Endometrial microvascular endothelial cells (primary cell): ENCODE data around the gene FOLR1. TPM values are rescaled to one million over a fixed set of nuclear protein-coding genes. Genes with fewer than 3 reads are reported as not detected.

Experiments
- in situ Hi-C: cut with HindIII; loops from 2 replicates; pipeline ENCODE4 v1.10.0; 2017; ENCODE audit warnings: low sequenced_read_pairs, low pct_unique_long_range_greater_than_20kb; ENCODE audit errors: inconsistent ontology term
- total RNA-seq: library from RNA; depleted of rRNA; stranded (reverse); fragments of >200 nt; gene quantifications from one replicate; pipeline ENCODE4 v1.2.3, GENCODE V29; 2015; ENCODE audit errors: inconsistent ontology term

Gene FOLR1
- total RNA-seq, 1 donor from 2014 or later = not detected

DNA sequence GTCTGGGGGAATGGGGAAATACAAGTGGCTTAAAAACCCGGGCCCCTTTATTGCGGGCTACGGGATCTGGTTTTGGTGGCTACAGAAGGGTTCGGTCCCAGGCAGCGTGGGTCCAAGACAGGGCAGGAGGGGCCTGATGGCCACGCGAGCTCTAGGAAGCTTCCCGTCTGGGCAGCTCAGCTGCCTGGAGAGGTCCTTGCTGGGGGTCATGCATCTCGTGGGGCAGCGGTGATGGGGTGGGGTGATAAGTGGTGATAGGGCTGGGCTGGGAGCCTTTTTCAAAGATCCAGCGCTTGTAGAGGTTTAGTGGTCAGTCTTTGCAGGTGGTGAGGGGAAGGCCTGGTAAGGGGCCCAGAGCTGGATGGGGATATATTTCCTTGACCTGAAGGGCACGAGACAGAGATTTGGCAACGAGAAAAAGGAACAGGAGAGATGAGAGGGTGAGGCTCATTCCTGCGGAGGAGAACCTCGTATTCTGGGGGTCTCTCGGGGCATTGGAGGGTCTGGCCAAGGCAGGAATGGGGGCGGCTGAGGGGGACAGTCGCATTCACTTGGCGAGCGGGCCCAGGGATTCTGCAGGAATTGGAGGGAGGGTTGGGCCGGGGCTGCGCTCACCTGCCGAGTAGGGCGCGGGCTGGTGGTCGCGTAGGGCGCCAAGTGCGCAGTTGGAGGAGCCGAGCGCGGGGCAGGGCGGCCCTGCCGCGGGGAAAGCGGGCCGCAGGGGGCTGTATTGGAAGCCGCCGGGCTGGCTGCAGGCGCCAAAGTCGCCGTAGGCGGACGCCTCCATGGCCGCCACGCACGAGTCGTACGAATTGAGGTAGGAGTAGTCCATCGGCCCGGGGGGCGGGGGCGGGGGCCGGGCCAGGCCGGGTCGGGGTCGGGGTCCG lies 51.5 kb downstream of the FOLR1 start:
- in situ Hi-C loops = no loop called here

DNA sequence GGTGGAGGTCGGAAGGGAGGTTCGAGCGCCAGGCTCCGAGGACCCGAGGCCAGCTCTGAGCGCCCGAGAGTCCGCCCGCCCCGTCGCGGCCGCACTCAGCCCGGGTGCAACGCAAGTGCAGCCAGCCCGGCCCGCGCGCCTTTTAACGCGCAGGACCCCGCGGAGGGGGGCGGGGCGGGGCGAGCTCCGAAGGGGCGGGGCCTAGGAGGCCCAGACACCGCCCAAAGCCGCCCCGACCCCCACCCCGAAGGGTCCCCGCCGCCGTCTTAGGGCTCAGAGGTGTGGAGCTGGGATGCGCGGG lies 52.1 kb downstream of the FOLR1 start, which contains the start of gene PHOX2A:
TSS of gene PHOX2A (minus strand) at position 117 of the 301 bp plus-strand sequence. CDS start 172 bp downstream, outside the sequence.
- in situ Hi-C loops = no loop called here

DNA sequence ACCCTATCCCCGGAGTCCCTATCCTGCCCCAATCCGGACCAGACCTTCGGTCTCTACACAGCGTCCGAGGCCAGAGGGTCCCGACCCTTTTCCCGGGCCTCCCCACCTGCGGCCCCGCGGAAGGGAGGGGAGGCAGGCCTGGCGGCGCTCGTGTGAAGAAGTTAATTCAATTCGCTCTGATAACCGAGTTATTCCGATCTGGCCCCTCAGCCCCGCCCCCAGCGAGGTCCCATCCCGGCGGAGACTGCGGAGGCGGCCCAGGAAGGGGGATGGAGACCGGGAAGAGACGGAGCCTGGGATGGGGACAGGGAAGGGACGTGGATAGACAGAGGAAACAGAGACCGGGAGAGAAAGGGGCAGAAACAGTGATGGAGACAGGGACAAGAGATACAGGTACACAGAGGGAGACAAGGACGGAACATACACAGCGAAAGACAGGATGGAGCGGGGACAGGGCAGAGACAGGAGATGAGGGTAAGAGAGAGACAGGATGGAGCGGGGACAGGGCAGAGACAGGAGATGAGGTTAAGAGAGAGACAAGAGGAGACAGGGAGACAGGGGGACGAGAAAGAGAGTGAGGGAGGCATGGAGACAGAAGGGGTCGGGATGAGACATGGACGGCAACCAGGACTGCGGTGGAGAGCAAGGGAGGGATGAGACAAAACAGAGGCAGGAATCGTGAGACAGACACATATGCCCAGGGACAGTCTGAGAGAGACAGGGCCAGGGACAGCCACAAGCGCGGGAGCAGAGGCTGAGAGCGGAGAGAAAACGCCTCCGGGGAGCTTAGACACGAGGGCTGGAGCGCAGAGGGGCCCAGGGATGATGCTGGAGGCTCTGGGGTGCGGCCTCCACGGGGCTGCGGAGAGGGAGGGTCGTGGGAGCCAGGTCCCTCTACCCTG lies 52.7 kb downstream of the FOLR1 start:
- in situ Hi-C loops = no loop called here

DNA sequence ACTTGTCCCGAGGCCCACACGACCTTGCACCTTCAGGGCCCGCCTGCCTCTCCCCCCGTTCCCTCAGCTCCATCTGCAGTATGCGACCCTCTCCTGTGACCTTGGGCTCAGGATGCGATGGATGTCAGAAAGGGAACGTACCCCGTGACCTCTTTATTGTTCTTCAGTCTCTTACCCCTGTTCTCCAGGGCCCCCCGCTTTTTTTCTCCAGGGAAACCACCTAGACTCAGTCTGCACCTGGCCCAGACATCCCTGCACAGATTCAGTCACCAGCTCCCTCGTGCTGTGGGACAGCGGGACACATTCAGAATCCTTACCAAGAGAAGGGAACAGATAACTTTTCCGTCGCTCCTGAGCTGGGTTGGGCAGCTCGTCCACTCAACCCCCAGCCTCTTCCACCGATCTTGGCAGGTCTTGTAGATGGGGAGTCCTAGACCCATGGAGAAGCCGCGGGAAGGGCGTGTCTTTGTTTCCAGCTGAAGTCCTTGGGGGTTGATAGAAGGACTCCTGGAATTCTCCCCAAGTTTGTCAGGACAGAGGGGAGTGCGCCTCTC lies 53.4 kb downstream of the FOLR1 start:
- in situ Hi-C loops = no loop called here

Other genes with a start within 250 kb of the FOLR1 start
- 8.8 TPM for gene IL18BP, start 193.2 kb upstream of the FOLR1 start, total RNA-seq
- gene NUMA1, start 111.6 kb upstream of the FOLR1 start, total RNA-seq = 112 TPM
- 1.1 TPM for gene LRRC51, start 111.3 kb upstream of the FOLR1 start, total RNA-seq
- gene LAMTOR1, start 88.8 kb upstream of the FOLR1 start, total RNA-seq = 138 TPM
- not detected for gene TOMT, start 86.2 kb upstream of the FOLR1 start, total RNA-seq
- 48.1 TPM for gene ANAPC15, start 79.4 kb upstream of the FOLR1 start, total RNA-seq
- not detected for gene FOLR3, start 56.4 kb upstream of the FOLR1 start, total RNA-seq
- not detected for gene FOLR2, start 24.7 kb downstream of the FOLR1 start, total RNA-seq
- gene INPPL1, start 32.6 kb downstream of the FOLR1 start, total RNA-seq = 45.4 TPM
- not detected for gene PHOX2A, start 52.0 kb downstream of the FOLR1 start, total RNA-seq
- gene CLPB, start 242.4 kb downstream of the FOLR1 start, total RNA-seq = 71.7 TPM